GM18867 (cell line): ENCODE data around the gene P4HTM.

Source experiments
- ATAC-seq: cut with Tn5 transposase; IDR thresholded peaks from one replicate; pipeline ENCODE4 v1.9.1; 2021; ENCODE audit warnings: mild to moderate bottlenecking, moderate library complexity; ENCODE audit not compliant: unreplicated experiment

Gene P4HTM

DNA sequence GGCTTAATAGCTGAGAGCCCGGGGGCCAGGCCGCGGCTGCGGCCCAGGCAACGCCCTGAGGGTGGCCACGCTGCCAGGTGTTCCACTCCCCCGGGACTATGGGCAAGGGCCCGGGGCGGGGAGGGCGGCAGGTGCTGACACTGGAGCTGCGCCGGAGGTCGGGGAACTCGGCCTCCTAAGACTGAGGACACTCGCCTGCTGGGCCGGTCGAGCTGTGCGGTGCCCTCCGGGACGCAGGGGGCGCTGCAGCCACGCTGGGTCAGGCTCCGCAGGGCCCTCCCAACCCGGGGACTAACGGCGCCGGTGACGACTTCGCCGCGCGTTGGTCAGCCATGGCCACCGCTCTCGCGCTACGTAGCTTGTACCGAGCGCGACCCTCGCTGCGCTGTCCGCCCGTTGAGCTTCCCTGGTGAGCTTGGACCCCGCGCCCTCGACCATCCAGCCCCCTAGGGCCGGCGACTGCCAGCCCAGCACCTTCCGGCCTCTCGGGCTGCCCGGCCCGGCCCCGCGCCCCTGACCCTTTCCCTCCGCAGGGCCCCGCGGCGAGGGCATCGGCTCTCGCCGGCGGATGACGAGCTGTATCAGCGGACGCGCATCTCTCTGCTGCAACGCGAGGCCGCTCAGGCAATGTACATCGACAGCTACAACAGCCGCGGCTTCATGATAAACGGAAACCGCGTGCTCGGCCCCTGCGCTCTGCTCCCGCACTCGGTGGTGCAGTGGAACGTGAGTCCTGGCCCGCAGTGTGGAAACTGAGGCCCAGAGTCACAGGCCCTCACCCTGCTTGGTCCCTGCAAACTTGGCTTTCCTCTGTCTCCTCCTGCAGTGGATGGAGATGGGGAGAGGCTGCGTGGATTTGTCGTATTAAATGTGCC, 32.0 kb downstream of the P4HTM start, which contains the start of gene NDUFAF3:
NDUFAF3 (plus strand) TSS at position 309 of the 875 bp plus-strand sequence; CDS start at position 333, 24 bp downstream.
- ATAC-seq = peak; percentile 53

DNA sequence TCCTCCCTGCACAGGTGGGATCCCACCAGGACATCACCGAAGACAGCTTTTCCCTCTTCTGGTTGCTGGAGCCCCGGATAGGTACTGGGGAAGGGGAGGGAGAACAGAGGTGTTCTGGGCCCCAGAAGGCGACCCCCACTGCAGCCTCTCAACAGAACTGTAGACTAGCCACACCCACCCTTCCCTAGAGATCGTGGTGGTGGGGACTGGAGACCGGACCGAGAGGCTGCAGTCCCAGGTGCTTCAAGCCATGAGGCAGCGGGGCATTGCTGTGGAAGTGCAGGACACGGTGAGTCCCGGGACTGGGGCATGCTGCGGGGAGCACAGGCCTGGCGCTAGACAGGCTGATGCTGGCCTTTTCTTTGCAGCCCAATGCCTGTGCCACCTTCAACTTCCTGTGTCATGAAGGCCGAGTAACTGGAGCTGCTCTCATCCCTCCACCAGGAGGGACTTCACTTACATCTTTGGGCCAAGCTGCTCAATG, 32.7 kb downstream of the P4HTM start:
- no peak for ATAC-seq

DNA sequence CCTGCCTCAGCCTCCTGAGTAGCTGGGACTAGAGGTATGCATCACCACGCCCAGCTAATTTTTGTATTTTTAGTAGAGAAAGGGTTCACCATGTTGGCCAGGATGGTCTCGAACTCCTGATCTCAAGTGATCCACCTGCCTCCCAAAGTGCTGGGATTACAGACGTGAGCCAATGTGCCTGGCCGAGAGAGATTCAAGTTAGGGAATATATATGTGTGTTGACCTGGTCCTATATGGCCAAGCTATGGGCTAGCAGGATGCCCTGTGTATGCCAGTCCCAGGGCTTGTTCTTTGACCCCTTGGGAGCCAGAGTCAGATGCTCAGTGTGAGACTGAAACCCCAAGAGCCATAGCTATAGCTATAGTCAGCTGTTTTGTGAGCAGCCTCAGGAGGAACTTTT, 33.7 kb downstream of the P4HTM start:
- ATAC-seq = no peak

DNA sequence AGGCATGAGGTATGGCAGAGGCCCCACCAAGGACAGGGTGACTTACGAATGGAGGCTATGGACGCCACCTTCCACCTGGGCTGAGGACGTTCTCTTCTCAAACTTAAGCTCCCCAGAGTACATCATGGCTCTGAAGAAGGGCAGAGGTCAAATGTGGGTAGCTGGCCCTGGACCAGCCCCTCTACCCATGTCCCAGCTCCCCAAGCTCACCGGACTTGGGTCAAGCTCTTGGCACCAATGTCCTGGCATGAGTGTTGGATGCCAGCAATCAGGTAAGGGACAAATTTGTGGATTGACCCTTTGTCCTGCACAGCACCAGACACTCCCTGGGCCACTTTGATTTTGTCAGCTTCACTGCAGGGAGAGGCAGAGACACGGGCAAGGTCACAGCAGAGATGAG, 34.4 kb downstream of the P4HTM start:
- no peak for ATAC-seq

DNA sequence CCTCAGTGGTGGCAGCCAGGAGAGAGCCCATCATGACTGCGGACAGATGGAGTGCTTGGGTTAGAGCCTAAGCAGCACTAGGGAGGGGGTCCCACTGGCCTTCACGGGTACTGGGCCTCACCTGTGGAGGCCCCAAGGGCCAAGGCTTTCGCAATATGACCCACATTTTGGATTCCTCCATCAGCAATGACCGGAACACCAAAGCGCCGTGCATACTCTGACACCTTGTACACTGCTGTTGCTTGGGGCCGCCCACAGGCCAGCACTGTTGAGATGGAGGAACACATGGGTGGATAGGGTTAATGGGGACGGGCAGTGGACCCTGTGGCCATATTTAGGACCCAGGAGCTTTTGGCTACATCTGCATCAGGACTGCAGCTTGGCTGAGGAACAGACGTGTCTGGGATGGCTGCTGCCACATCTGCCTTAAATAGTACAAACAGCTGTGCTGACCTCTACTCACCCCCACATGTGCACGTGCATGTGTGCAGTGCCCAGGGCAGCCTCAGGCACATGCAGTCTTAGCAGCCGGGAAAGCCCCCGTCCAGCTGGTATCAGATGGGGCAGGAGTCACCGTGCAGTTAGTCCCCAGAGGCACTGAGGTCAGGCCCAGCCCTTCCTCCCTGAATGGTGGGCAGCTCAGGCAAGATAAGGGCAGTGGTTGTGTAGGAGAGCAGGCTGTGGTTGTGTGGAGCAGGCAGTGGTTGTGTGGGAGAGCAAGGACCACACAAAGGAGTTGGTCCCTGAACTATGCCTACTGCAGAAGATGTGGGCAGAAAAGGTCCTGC, 35.2 kb downstream of the P4HTM start:
- ATAC-seq = no peak

DNA sequence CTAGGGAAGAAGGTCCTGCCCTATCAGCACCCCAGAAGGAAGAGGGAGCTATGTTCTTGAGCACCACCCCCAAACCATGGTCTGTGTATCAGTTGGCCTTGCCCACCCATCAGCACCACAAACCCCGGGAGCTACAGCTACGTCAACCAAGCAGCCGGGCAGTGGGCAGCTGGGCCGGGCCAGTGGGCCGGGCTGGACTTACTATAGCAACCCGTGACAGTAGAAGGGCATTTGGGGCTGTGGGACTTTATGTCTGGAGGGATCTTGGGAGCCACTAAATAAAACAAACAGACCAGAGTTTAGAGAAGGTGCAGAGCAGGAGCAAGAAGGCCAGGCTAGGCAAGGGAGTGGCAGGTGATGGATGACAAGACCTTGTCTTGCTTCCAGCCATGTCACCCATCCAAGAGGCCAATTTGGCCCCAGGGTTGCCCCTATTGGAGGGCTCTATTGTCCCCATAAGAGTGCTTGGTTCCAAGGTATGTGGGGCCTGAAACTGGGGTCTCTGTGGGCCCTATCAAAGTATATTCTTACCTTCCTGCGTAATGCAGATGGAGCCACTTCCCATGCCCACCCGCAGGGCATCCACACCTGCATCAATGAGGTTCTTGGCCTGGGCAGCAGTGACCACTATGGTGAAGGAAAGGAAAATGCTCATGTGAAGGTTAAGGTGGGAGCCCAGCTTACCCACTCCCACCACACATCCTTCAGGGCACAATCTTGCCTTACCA, 35.9 kb downstream of the P4HTM start:
- no peak for ATAC-seq

DNA sequence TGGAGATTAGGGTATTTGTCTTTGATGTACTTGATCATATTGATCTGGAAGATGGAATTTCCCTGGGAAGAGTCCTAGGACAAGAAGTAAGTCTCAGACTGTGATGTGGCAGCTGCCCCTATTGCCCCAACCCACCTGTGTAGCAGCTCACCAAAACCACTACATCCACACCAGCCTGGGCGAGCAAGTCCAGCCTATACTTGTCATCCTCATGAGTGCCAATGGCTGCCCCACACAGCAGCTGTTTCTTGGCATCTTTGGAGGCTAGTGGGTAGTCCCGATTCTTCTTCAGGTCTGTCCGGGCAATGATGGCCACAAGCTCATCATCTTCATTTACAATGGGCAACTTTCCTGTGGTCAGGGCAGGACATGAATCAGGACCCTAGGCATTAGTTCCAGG, 36.5 kb downstream of the P4HTM start:
- no peak for ATAC-seq

DNA sequence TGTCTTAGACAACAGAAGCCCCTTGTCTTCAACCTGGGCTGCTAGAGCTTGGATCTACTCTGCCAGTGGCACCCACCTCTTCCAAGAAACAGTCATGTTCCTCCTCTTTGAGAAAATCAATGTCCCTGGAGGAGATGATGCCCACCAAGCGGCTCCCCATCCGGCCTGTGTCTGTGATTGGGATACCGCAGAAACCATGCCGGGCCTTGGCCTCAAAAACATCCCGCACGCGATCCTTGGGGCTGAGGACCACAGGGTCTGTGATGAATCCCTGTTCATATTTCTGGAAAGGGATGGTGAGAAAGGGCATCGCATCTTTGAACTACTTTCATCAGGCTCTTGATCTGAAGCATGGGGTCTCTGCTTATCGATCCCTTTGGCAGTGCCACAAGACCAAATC, 37.6 kb downstream of the P4HTM start:
- no peak for ATAC-seq

DNA sequence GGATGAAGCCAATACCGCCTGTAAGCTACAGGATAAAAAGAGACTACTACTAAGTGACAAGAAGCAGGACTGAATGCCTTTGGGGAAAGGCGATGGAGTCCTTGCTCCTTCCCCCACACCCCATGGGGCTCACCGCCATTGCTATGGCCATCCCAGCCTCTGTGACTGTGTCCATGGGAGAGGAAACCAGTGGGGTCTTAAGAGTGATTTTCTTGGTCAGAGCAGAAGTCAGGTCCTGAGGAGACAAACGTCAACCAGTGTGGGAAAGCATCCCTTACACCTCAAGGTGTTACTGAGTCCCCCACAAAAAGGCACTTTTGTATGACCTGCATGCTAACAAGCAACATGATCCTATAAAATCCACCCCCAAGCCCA, 38.2 kb downstream of the P4HTM start:
- no peak for ATAC-seq

DNA sequence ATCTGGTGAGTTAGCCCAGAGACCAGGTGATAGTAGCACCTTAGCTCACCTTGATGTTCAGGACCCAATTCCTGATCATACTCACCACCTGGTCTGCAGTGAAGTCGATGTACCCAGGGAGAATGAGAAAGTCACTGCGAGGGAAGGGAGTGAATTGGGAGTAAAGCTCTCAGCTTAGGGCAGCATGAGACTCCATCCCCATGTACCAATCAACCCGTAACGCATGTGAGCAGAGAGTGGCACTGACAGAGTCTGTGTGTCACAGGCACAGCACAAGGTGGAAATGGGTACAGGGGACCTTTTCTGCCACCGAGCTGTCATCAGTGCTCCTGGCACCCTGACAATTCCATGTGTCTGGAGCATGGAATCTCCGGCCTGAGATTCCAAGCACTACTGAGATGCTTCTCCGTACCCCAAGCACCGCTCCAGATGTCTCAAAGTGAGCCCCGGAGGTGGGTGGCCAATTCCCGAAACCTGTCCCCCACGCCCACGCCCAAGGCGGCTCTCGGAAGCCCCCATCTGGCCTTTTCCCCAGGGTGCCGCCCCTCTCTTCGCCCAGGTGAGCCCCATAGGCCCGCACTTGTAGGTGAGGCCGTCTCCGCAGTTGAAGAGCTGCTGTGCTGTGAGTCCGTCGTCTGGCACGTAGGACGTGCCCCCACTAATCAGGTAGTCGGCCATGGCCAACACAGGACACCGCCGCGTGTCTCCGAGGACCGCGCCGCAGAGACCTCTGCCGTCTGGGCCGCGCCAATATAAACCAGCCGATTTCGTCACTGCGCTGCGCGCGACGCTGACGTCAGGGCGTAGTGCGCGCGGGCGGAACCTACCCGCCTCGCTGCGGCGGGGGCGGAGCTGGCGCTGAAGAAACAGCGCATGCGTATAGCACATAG, 38.9 kb downstream of the P4HTM start, which contains the start of gene IMPDH2:
IMPDH2 (minus strand) TSS at position 726 of the 890 bp plus-strand sequence; CDS start at position 678, 48 bp downstream.
- ATAC-seq = peak; percentile 89

DNA sequence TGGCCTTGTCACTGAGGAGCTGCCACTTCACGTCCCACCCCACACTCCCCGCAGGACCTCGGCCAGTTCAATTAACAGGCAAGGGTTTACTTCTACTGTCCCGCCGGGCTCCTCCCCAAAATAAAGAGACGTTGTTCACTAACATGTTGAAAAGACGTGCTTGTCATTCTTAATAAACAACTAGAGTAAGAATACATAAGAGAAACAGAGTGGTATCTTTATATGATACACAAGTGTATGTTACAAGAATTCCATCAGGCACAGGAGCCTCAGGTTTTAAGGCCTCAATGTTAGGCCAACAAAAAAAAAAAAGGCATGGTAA, 39.5 kb downstream of the P4HTM start:
- no peak for ATAC-seq

DNA sequence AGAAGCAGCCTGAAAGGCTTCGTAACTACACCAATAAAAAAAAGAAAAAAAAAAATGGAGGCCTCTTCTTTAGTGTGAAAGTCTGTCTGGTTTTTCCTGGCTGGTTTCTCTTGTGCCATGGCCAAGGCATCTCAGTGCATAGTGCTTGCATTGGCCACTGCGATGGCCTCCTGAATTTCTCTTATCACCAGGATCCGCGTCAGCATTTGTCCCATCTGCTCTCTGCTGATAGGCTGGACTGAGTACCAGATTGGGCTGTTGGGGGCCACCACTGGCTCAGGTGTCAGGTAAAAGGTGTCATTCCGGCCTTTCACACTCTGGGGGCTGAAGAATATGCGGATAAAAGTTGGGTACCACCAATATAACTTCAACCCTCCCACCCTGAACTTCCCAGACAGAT, 40.3 kb downstream of the P4HTM start:
- no peak for ATAC-seq

DNA sequence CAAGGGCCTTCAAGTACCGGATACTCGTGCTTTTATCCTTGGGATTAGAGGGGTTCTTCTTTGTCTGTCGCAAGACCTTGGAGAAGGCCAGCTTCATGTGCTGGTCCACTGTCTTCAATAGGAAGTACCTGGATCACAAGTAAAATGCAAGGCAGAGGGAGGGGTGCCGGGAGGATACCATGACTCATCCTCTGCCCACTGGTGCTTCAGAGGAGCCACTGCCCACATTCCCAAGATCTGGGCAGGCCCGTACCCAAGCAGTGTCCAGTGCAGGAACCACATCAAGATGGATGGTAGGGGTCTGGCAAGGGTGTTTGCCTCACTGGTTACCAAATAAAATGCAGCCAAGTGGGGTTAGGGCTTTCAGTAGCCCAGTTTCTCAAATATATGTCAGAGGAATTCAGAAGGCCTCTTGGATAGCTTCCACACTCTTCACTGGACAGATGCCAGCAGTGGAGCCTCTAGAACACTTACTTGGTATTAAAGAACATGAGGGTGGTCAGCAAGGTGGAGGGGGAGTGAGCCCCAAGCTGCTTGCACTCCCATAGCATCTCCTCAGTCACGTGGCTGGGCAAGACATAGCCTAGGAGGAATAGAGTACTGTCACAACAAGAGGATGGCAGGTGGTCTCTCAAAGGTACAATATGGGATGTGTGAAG, 42.7 kb downstream of the P4HTM start:
- no peak for ATAC-seq

DNA sequence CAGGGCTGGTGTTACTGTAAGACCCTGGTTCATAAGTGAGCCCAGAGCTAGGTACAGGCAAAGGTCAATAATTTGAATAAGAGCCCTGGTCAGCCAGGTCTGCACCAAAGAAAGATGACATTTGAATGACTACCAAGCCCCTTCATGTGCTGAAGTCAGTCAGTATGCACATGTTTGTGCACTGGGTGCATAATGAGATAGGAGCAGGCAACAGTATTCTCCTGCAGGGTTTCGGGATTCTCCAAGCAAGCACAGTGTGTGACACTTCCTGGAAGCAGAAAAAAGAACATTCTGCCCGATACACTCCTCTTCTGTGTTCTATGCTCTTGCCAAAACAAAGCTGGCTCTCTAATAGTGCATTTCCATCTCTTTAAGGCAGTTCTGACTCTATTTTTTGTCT, 44.6 kb downstream of the P4HTM start:
- ATAC-seq = no peak

DNA sequence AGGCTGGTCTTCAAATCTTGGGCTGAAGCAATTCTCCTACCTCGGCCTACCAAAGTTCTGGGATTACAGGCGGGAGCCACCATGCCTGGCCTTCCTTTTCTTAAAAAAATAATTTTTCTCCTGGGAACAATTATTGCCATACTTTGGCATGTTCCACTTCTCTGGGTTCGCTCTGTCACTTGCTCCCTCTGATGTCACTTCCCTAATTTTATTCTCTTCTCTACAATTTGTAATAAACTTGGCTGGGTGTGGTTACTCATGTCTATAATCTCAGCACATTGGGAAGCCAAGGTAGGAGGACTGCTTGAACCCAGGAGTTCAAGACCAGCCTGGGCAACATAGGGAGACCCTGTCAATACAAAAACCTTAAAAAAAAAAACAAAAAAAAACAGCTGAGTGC, 45.2 kb downstream of the P4HTM start:
- no peak for ATAC-seq

DNA sequence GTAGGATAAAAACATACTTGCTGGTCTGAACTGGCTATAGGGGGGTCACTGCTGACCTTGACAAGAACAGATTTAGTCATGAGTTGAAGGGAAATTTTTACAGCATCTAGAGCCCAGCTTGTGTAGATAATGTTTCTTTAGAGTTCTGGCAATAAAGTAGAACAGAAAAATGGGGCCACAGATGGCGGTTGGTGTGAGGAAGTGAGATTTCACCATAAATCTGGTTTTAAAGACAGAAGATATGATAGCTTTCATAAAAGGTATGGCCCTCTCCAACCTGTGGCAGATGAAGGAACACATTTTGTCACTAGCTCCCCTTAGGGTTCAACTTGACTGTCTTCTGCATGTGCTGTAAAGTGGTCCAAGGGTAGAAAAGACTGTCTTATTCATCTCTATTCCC, 63.5 kb downstream of the P4HTM start:
- no peak for ATAC-seq

DNA sequence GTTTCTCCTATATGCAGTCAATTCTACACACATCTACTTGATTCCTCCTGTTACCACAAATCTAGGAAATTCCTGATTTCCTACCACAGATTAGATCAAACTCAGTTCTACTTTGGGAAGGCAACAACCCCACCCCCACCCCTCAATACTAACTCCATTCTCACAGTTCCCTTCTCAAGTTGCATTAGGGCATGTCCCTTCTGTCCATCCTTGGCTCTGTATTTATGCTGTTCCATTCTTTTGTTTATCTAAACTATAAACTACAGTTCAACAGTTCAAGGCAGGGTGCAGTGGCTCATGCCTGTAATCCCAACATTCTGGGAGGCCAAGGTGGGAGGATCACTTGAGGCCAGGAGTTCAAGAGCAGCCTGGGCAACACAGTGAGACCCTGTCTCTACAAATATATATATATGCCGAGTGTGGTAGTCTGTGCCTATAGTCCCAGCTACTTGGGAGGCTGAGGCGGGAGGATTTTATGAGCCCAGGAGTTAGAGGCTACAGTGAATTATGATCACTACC, 64.4 kb downstream of the P4HTM start:
- no peak for ATAC-seq
